NCI-H226 (cell line): ENCODE data around the gene TSPAN18.

Experiments used
- DNase-seq: peaks from one replicate; pipeline ENCODE4 v3.0.0-alpha.2; 2015

The TSPAN18 gene

GRCh38 chr11:44949160-44950030 lies 222.6 kb downstream of the TSPAN18 start:
- DNase-seq, result peak; percentile 22

DNA sequence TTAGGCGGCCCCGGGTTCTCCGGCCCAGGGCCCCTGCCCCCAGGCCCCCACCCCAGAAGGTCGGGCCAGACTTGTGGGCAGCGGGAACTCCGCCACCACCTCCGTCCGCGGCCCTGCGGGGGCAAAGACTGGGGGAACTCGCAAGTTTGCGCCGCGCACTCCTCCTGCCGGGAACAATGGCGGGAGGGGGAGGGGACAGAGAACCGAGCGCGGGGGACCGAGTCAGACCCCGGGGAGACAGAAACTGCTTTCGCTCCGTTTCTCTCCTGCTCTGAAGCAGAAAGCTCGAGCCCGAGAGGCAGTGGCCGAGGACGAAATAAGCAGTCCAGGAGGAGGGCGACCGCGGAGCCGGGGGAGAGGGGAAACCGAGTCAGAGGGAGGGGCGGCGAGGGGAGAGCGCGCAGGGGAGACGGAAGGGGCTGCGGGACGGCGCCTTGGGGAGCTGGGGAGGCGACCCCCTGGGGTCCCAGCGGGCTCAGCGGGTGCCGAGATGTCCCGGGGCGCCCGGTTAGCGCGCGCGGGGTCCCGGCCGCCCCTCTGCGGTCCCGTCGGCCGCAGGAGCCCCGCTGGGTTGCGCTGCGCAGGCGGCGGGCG lies 223.4 kb downstream of the TSPAN18 start:
- DNase-seq, result no peak

GRCh38 chr11:44950625-44951476 lies 224.1 kb downstream of the TSPAN18 start, which contains the start of gene TP53I11:
TP53I11 (minus strand) TSS chr11:44950883; CDS start chr11:44938335, 12,548 bp downstream.
- peak; percentile 76 for DNase-seq

DNA sequence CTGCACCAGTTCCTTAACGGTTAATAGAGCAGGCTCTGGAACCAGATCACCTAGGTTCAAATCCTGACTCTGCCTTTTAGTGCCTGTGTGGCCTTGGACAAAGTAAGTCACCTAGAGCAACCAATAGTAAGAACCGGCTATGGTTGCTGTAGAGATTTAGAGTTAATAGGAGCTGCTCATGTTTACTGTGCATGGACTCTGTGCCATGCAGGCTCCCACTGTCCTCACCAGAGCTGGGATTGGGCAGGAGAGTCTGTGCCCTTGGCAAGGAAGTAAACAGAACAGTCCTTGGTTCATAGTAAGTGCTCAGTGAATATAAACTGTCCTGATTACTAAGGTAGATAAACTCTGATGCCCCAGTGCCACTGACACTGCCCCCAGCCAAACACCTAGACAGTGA lies 225.3 kb downstream of the TSPAN18 start:
- no peak for DNase-seq

- DNase-seq, result no peak
Observed at GRCh38 chr11:44952500-44953260, 225.9 kb downstream of the TSPAN18 start.

GRCh38 chr11:44954051-44954906 lies 227.5 kb downstream of the TSPAN18 start:
- DNase-seq, result no peak

- peak; percentile 83 for DNase-seq
Observed at GRCh38 chr11:44955015-44955738, 228.4 kb downstream of the TSPAN18 start.

DNA sequence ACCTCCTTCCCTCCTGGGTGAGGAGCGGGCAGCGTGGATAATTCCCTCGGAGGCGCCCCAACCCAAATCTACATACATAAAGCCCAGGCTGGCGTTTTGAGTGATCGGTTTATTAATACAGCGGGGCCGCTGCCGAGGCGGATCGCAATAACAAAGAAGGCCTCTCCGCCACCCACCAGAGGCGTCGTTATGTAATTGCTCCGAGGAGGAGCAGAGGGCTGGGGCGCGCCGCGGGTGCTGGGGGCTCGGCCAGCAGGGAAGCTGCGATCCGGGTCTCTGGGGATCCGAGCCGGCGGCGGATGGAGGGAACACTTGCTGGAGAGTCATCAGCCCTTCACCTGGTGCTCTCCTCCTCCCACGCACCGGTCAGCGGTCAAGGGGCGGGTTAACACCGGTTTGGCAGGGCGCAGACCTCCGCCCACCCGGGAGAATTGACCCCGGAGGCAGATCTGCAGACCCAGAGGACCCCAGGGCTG lies 230.3 kb downstream of the TSPAN18 start:
- DNase-seq, result no peak

DNA sequence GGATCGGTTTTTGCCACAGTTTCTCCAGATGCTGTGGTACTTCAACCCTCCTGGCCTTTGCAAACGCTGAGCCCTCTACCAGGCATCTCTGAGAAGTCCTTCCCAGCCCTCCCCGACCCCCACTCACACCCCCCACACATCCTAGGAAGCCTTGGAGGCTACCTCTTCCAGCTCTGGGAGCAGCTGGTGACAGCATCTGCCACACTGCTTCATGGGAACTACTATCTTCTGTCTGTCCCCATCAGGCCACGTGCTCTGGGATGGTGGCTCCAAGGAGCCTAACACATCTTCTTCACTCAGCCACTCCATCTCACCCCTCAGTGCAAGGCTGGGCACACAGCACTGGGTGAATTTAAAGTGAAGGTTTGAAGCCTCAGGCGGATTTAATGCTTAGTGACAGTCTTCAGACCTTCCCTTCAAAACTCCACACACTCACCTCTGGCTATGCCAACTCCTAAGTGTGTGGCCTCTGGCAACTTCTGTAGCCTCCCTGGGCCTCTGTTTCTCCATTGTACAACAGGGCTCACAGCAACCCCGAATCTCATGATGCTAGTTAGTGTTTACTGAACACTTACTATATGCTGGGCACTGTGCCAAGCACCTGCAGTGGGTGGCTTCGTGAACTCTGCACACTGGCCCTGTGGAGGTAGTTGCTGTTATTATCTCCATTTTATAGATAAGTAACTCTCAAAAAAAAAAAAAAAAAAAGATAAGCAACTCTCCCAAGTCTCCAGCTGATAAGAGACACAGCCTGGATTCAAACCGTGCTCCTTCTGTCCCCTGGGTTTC lies 231.2 kb downstream of the TSPAN18 start:
- DNase-seq, result no peak

DNA sequence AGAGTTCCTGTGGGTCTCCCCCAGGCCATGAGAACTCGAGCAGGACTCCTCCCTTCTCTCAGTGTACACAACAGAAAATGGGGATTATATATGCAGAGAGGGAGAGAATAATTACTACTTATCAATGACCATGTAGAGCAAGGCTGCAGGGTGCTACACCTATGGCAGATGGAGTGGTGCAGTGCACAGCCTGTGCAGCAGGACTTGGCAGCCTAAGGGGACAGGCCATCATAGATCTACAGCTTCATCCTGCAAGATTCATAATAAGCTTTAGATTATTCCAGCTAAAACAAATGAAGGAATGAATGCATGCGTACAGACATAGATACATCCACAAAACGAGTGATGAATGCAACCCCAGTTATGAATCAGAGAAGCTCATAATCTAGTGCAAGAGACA lies 232.3 kb downstream of the TSPAN18 start:
- DNase-seq, result no peak

- DNase-seq, result no peak
Observed at GRCh38 chr11:44960200-44960845, 233.6 kb downstream of the TSPAN18 start.

GRCh38 chr11:44962464-44962863 lies 235.7 kb downstream of the TSPAN18 start:
- DNase-seq, result no peak

GRCh38 chr11:44963136-44963535 lies 236.4 kb downstream of the TSPAN18 start:
- no peak for DNase-seq

- no peak for DNase-seq
Observed at GRCh38 chr11:44963948-44964347, 237.2 kb downstream of the TSPAN18 start.

DNA sequence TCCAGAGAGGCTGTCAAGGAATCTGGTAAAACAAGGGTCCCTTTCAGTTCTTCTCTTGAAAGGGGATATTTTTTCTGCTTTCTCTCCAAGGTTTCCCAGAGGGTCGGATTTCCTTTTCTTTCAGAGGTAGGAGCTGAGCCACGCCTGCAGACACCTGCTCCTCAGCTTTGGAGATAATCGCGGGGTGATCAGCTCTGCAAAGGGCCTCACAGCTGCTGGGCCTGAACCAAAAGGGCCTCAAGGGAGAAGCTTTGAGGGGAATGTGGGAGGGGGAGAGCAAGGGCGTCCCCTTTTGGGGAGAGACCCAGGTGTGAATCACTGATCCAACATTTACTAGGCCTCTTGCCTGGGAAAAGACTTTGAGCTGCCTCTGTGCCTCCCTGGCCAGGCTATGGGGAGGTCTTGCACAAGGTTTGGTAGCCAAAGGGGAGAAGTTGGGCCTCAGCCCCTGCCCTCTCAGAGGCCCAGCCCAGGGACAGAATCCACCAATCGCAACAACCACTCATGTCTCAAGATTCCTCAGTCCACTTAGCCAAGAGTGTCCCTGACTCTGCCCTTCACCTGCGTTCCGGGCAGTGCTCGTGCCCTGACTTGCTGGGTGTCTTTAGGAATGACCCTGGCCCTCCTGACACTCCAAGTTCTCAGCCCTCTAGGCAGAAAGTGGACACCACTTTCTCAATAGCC lies 237.9 kb downstream of the TSPAN18 start:
- DNase-seq, result no peak

DNA sequence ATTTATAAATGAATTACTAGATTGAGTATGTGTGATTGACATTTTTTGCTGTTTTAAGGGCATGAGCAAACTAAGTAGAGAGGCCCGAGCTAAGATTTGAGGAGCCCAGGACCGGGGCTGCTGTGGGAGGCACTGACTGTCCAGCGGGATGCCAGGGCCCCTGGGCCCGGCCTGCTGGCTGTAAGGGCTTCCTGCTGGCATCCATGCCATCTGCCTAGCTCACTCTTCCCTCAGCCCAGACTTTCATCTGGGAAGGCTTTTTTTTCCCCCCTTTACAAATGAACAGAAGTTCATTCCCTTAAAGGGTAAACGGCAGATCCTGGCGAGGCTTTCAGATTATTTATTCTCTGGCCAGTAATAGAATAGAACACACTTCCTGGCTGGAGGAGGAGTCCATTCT lies 239.9 kb downstream of the TSPAN18 start:
- no peak for DNase-seq

- no peak for DNase-seq
Observed at GRCh38 chr11:44967930-44968496, 241.3 kb downstream of the TSPAN18 start.

DNA sequence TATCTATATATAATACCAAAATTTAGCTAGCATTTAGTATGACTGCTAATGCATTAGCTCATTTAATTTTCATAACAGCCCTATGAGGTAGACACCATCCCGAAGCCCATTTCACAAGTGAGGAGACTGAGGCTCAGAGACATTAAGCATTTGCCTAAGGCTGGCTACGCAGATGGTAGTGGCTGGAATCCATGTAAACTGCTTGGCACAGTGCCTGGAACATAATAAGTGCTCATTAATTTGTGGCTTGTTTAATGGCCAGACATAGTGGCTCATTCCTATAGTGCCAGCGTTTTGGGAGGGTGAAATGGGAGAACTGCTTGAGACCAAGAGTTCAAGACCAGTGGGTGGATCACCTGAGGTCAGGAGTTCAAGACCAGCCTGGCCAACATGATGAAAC lies 241.7 kb downstream of the TSPAN18 start:
- DNase-seq, result no peak
